GM12875 (cell line): Measurements from ENCODE around the gene ANXA2.
"Not testable (repeated sequence)": the region's sequence is repeated elsewhere in the genome, so short reads cannot be mapped to it uniquely, and the experiment has no call there.

Experiments used
- H3K4me3 ChIP-seq: one replicate; pipeline ENCODE4 v1.5.1; 2011; ENCODE audit warnings: low read depth, low read length, control low read depth
- TF ChIP-seq, protein P1 (sequence below): IDR thresholded peaks from 2 replicates; pipeline ENCODE4 v1.5.1; 2011; ENCODE audit warnings: low read depth, mild to moderate bottlenecking, control low read depth, inconsistent platforms, low read length, moderate library complexity, borderline replicate concordance; ENCODE audit not compliant: insufficient read depth

ANXA2 gene

GRCh38 chr15:60359738-60360137, 38.0 kb downstream of the ANXA2 start:
- TF ChIP-seq, protein P1, sequence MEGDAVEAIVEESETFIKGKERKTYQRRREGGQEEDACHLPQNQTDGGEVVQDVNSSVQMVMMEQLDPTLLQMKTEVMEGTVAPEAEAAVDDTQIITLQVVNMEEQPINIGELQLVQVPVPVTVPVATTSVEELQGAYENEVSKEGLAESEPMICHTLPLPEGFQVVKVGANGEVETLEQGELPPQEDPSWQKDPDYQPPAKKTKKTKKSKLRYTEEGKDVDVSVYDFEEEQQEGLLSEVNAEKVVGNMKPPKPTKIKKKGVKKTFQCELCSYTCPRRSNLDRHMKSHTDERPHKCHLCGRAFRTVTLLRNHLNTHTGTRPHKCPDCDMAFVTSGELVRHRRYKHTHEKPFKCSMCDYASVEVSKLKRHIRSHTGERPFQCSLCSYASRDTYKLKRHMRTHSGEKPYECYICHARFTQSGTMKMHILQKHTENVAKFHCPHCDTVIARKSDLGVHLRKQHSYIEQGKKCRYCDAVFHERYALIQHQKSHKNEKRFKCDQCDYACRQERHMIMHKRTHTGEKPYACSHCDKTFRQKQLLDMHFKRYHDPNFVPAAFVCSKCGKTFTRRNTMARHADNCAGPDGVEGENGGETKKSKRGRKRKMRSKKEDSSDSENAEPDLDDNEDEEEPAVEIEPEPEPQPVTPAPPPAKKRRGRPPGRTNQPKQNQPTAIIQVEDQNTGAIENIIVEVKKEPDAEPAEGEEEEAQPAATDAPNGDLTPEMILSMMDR: peak; percentile 59
- H3K4me3 ChIP-seq: not testable (repeated sequence)

DNA sequence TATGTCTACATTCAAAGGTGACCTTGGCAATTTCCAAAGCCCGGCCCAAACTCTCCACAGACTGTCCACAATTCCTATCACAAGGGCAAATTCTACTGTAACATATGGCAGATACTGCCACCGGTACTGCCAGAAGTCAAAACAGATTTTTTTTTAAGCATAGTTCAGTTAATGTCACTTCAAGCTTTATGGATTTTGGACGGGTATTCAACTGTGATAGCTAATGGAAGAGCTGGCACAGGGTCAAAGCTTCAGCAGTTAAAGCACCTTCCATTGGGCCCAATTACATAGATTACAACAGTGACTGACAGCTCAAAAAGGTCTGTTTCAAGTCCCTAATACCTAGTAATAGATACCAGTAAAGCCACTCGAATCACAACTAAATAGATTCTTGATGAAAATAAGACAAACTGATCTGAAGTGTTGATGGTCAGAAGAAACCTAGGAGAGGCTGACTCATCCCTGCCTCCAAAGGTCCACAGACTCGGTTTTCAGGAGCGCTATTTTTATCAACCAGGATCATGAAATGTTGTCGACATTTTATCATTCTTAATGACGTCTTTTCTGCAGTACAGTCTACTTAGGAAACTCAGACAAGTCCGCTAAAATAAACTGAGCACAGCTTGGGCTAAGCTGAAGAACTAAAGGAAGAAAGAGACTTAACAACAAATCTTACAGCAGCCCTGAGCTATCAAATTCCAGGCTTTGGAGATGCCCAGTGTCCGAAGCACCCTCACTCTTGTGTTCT, 38.7 kb downstream of the ANXA2 start:
- TF ChIP-seq, protein P1: no peak
- no peak overlapping the region for H3K4me3 ChIP-seq

- TF ChIP-seq, protein P1: no peak
- no peak overlapping the region for H3K4me3 ChIP-seq
Measured at GRCh38 chr15:60356832-60357231, 41.0 kb downstream of the ANXA2 start.

GRCh38 chr15:60355148-60355857, 42.5 kb downstream of the ANXA2 start:
- TF ChIP-seq, protein P1: no peak
- no peak overlapping the region for H3K4me3 ChIP-seq

GRCh38 chr15:60353245-60353920, 44.4 kb downstream of the ANXA2 start:
- TF ChIP-seq, protein P1: no peak
- no peak overlapping the region for H3K4me3 ChIP-seq

- H3K4me3 ChIP-seq: no peak overlapping the region
- TF ChIP-seq, protein P1: no peak
Measured at GRCh38 chr15:60352525-60352924, 45.3 kb downstream of the ANXA2 start.
